EL (cell line): Measurements from ENCODE around the gene THADA.
A peak's percentile ranks its signal among the peaks of the same experiment; 100 is the strongest.

ENCODE experiments used
- DNase-seq: peaks from one replicate; pipeline ENCODE4 v3.0.0-alpha.2; 2016

Gene THADA

DNA sequence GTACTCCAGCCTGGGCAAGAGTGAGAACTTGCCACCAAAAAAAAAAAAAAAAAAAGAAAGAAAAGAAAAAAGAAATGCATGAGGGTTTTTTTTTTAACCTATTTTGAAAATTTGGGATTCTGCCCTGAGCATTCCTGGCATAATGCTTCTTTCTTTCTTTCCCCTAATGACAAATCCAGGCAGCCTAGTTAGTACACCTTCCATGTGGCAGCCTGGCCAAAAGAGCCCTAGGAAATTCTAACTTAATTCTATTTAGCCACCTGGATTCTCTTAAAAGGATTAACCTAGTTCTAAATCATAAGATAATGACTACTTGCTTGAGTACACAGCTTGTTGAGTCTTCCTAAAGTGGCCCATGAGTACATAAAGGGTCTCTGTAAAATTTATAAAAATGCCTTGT, 160.1 kb downstream of the THADA start:
- DNase-seq: no peak

GRCh38 chr2:43430489-43430888, 165.3 kb downstream of the THADA start:
- no peak for DNase-seq

DNA sequence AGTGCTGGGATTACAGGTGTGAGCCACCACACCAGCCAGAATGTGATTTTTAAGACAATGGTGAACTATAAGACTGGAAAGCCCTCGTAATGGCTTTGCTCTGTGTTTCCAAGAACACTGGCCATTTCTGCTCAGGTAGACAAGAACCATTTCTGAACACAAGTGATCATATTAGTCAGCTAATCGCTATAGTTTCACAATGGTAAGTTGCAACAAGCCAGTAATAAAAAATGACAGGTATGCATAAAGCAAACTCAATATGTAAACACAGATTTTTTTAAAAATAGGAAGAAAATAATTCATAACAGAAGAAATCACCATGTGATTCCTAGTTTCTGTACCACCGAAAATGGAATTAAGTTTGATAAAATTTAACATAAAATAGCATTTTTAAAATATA, 166.5 kb downstream of the THADA start:
- no peak for DNase-seq

- no peak for DNase-seq
Measured at GRCh38 chr2:43427032-43427424, 168.8 kb downstream of the THADA start.

- DNase-seq: peak; percentile 98
Measured at GRCh38 chr2:43426305-43427031, 169.4 kb downstream of the THADA start.

GRCh38 chr2:43425659-43426058, 170.2 kb downstream of the THADA start:
- no peak for DNase-seq

- DNase-seq: no peak
Measured at GRCh38 chr2:43424262-43425207, 171.3 kb downstream of the THADA start.

GRCh38 chr2:43423941-43424261, 171.9 kb downstream of the THADA start:
- no peak for DNase-seq

DNA sequence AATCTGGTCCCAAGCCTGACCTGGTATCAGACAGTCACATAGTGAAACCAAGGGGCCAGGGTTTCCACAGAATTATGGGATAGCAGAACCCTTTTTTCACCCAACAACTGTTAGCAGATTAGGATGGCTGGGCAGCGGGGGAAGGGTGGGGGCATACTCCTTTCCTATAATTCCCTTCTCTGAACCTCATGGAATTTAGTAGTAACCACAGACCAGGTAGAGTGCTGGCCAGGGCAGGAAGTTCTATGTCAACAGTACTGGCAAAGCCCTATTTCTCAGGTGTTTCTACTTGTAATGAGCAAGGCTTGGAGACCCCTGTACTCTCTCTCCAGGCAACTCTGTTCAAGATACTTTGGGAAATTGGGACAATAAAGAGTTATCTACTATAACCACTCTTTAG, 174.6 kb downstream of the THADA start:
- no peak for DNase-seq

GRCh38 chr2:43420389-43420801, 175.4 kb downstream of the THADA start:
- DNase-seq: no peak

- no peak for DNase-seq
Measured at GRCh38 chr2:43419876-43420275, 176.0 kb downstream of the THADA start.

- DNase-seq: no peak
Measured at GRCh38 chr2:43419243-43419642, 176.6 kb downstream of the THADA start.

GRCh38 chr2:43418680-43419079, 177.2 kb downstream of the THADA start:
- no peak for DNase-seq

DNA sequence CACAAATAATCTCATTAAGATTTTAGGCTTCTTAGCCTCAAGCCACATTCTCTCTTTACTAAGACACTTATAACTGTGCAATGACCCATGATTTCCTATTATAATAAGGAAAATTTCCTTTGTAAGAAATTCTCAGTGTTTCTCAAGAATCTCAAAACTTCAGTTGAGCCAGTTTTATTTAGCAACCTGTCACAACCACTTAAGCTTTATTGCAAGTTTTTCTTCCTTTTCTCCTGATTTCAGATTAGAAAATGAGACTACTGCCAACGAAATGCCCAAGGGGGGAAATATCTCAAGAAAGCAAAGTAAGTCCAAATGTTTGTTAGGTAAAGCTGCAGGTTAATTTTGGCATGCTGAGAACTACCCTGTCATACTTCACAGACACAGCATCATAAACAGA, 178.5 kb downstream of the THADA start:
- no peak for DNase-seq

- DNase-seq: no peak
Measured at GRCh38 chr2:43415592-43415991, 180.2 kb downstream of the THADA start.

- no peak for DNase-seq
Measured at GRCh38 chr2:43414586-43415135, 181.2 kb downstream of the THADA start.

DNA sequence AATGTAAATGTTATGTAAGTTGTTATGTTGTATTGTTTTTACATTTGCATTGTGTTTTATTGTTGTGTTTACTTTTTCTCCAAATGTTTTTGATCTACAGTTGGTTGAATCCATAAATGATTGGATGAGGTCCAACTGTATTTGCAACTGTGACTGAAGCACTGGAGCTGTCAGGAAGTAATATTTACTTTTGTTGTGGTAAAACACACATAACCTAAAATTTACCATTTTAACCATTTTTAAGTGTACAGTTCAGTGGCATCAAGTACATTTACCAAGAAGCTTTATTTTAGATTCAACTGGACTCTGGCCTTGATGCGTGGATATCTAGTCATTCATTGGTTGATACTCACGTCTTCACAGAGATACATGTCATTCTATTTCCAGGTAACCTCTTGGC, 181.8 kb downstream of the THADA start:
- DNase-seq: no peak

DNA sequence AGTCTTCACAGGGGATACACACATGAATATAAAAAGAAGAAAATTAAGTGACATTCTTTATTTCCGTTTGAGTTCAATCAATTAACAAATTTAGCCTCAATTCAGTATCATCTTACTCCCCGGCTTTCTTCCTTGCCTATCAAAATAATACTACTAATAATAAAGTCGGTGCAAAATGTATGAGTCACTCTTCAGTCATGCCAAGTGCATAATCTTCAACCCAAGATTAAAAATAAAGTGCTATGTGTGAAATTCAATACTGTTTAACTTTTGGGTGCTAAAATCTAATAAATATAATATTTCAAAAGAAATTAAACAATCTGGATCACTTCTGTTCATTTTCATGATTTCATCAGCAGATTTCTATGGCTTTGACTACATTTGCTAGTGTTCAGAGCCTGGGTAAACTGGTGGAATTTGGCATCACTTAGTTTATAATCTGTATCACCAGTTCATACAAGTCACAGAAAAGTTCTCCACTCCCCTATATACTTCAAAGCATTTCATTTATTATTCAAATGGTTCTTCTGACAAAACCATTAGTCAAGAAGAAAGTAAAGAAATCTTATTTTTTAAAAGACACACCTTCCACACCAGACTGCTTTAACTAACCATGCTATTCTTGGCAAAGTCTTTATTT, 183.6 kb downstream of the THADA start:
- peak; percentile 41 for DNase-seq

GRCh38 chr2:43410055-43410604, 185.7 kb downstream of the THADA start:
- DNase-seq: no peak

DNA sequence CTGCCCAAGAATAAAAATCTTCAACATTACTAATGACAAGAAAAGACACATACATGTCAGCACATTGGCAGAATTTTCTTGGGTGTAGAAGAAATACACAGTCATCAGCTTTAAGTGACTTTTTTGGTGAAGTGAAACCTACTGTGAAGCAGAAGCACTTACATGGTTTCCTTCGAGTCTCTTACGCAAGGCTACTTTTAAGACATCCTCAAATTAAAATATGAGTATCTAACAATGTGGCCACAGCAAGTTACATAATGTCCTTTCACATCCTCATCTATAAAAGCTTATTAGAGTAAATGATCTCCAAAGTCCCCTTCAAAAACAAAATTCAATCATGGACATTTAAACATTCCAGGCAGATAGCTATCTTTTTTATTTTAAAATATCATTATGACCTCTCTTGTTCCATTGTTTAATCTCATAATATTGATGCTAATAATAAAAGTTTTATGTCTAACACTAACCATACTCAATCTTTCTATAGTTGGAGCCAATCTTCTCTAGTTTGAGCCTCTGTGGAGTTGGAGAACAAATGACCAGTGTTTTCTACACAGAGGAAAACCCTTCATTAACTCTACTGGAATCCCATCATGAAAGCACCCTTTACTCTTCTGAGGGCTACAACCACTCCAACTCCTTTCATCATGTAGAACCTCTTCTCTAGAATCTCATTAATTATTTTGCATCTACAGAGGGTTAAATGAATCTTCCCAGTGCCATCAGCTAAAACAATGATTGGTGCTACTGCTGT, 187.3 kb downstream of the THADA start:
- DNase-seq: no peak

GRCh38 chr2:43407935-43408334, 187.9 kb downstream of the THADA start:
- peak; percentile 33 for DNase-seq

DNA sequence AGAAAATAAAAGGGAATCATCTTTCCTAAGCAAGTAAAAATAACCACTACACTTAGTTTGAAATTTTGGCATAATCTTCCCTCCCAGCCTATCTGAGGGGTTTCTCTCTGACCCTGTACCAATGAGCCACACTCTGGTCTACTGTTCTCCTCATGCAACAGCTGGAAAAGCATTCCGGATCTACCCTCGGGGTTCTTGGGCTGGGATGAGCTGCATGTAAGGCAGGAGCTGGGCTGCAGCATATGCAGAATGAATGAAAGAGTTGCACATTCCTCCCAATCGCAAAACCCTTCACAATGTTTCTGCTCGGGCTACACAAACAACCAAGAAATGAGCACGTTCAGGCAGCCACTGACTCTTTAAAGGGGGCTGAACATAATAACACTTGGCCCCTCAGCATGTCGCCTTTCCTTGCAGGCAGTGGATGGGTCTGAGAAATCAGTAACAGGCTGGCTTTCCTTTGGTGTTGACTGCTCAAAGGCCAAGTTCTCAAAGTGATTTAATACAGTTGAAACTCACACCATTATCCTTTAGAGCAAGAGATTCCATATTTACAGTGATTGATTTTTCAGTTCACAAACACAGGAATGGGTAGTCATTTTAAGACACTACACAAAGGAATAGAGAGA, 189.1 kb downstream of the THADA start:
- no peak for DNase-seq
